Measurements from ENCODE around the gene SEC11A.

GRCh38 chr15:84731774-84732173 lies 15.8 kb upstream of the SEC11A start:
- TF ChIP-seq CTCF (IDR thresholded peaks at IDR 0.05; ENCODE audit: low read depth, low read length, missing input control), result no peak
- TF ChIP-seq YY1 (IDR thresholded peaks at IDR 0.05), result no peak
- TF ChIP-seq FOXA1 (IDR thresholded peaks at IDR 0.05), result no peak
- TF ChIP-seq RAD21 (IDR thresholded peaks at IDR 0.05), result no peak
- TF ChIP-seq TAF1 (conservative IDR thresholded peaks at IDR 0.05), result no peak
- no peak for TF ChIP-seq SP1 (IDR thresholded peaks at IDR 0.05)
- TF ChIP-seq GABPA (IDR thresholded peaks at IDR 0.05 in 1 of 2, conservative IDR thresholded peaks at IDR 0.05 in 1 of 2), result no peak

Data from liver (tissue), 3 donors.